Stimulated activated CD4-positive, alpha-beta T cell treated with anti-CD3 and anti-CD28 coated beads, Interleukin-4, amount 100 ng/mL, for 4 hours (primary cell): ENCODE results near the gene QRICH1.
A peak's percentile ranks its signal among the peaks of the same experiment; 100 is the strongest.

Source experiments
- DNase-seq, 2 experiments: peaks; one replicate each; pipeline ENCODE4 v3.0.0-alpha.2; 2020

QRICH1 gene

DNA sequence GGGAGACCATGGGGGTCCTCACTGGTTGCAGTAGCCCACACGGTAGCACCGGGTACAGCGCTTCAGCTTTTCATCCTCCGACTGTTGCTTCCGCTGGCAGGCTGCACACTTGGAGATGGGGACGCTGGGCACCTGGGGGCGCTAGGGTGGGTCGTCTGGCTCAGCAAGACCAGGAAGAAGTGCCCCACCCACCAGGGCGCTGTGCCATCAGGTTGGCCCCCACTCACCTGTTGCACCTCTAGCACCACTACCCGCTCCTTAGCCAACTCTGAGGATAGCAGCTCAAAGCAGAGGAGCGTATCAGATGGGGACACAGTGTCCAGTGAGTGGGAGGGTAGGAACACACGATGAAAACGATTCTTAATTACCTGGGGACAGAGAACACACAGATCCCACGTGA is 18.4 kb upstream of the QRICH1 start:
- no peak for DNase-seq

DNA sequence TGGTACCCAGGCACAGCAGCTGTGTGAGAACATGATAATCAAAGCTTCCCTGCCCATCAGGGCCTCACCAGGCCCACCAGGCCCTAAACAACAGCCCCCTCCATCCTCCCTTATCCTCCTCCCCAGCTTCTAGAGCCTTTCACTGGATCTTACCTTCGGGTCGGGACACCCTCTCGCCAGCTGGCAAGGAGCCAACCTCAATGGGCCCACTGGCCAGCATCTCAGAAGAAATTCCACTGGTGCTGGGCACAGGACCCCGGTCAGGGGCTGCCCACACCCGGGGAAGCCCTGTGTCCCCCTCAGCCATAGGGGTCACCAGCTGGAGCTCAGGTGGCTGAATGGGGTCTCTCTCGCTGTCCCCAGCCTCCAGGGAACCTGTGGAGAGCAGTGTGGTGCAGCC is 17.5 kb upstream of the QRICH1 start:
- DNase-seq = no peak

DNA sequence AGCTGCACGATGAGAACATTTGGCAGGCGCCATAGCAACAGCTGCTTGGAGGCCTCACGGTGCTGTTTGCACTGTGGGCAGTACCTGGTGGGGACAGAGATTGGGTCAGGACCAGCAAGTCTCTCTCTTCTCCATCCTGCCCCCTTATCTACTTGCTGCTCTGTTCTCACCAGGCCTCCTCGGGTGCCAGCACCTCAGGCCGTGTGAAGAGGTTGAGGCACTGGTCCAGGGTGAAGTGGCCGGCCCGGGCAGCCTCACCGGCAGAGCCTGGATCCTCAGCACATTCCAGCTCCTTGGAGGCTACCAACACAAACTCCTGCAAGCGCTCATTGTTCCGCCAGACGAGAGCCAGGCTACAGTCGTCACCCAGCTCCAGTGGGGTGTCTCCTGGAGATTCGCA is 16.9 kb upstream of the QRICH1 start:
- no peak for DNase-seq

DNA sequence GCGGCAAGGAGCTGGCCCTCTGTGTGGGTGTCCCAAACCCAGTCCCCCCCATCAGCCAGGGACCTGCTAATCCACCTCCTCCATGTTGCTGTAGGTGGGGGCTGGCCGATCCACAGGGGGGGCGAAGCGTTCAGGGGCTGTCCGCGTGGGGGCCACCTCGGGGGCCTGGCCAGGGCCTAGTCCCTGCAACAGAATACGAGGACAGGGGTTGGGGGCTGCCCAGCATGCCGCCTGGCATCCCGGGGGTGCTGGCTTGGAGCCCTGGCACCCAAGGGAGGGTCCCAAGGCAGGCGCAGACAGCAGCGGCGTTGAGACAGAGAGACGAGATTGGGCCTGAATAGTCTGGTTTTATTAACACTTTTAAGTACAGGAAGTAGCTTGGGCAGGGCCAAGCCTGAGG is 14.5 kb upstream of the QRICH1 start:
- no peak for DNase-seq

DNA sequence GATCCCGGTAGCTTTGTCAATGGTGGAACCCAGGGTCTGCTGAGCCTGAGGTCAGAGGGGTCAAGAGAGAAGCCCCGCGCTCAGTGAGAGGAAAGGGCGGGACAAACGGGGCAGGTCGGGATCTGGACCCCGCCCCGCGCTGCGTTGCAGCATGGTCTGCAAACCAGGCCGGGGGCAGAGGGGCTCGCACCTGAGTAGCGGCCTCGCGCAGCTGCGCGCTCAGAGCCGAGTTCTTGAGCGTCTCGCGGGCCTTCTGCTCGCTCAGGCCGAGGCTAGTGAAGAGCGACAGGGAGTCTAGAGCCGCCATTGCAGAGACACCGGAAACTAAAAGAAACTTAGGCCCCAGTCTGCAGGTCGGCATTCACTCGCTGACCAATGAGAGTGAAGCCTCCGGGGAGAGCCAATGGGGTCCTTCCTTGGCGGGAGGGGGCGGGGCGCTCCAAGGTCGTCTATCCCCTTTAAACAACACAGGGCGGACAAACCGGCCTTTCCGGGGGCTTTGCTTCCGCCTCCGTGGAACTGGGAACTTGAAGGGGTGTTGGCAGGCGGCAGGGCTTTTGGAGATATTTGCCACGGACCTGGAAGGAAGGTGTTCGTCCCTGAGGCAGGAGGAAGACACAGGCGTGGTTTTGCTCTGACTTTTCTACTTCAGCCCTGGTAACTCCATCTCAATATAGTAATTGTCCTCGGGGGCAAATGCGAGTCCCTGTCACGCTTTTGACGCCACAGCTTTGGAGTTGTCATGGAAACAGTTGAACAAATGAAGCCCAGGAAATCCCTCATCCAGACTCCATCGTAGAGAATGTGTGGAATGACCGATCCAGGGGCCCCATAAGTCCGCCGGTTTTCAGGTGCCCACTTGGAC is 10.8 kb upstream of the QRICH1 start, which contains the start of gene QARS1:
TSS of gene QARS1 (minus strand) at position 331 of the 865 bp plus-strand sequence. CDS start at position 307, 24 bp downstream.
- DNase-seq = peak; percentile 84

DNA sequence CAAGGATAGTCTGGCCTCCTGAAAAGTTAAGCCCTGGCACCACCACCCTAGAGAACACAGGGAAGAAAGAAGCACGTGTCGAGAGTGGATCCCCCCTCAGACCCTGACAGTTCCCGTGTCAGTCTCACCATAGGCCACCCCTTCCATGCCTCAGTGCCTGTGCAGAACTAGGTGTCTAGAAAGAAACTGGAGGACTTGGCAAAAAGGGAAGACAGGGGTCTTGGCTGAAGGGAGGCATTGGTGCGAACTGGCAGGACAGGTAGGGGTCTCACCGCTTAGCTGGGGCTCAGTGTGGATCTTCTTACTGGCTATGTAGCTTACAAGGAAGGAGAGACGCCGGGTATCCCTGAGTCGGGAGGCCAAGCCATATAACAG is 10.2 kb upstream of the QRICH1 start:
- DNase-seq = no peak

DNA sequence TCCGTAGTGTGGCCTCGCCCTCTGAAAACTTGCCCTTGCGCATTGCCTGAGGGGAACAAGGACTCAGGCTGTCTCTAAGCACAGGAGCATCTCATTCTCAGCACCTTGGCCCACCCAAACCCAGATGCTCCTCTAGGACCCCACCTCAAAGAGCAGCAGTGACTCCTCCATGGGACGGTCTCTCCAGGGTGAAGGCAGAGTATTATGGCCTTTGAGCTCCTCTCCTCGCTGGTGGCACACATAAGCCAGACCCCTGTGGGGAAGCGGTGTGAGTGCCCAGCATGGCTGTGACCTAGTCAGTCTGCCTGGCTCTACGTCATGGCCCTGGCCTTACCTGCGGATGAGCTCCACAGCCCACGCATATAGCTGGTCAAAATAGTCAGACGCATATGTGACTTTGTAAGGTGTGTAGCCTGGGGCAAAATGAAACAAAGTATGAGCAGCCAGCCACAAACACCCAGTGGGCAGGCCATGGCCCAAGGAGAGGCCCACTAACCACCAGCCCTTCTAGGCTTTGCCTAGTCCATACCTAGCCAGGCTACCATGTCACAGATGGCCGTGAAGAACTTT is 6.3 kb upstream of the QRICH1 start:
- DNase-seq = no peak

DNA sequence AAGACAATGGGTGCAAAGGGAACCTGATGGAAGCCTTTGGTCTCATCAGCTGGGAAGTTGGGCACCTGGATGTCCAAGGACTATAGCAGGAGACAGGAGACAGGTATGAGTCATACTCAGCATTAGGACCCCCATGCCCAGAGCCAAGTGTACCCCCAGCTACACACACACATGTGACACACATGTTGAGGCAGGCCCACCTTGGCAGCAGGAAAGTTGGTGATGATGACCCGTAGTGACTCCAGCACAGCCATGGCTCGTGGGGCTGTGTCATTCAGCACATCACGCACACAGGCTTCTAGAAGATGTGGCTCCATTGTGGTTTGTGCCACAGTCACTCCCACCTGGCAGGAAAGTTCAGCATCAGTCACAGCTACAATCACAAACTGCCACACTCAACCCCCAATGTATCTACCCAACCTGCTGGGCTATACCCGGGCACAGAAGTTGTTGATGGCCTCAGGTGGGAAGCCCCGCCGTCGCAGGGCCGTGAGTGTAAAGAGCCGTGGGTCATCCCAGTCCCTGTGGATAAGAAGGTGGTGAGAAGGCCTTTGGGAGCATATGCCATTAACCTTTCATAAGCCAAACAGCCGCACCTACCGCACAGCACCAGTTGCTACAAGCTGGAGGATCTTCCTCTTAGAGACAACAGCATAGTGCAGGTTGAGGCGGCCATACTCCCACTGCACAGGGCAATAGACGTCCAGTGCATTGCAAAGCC is 5.2 kb upstream of the QRICH1 start:
- no peak for DNase-seq

DNA sequence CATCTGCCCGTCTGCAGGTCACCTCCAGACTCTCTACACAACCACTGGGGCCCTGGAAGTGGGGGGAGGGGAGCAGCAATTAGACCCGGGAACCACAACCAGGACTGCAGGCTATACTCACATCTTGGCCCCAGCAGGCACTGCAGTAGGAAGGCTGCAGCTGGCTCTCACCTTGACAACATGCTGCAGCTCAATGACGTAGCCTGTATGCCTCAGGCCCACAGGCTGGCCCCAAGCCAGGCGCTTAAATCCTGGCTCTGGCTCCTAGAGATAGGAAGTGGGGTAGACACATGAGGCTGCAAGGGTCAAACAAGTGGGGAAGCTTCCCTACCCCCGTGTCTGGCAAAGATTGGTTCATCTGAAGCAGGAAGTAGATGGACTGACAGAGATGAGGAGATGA is 4.6 kb upstream of the QRICH1 start:
- no peak for DNase-seq

DNA sequence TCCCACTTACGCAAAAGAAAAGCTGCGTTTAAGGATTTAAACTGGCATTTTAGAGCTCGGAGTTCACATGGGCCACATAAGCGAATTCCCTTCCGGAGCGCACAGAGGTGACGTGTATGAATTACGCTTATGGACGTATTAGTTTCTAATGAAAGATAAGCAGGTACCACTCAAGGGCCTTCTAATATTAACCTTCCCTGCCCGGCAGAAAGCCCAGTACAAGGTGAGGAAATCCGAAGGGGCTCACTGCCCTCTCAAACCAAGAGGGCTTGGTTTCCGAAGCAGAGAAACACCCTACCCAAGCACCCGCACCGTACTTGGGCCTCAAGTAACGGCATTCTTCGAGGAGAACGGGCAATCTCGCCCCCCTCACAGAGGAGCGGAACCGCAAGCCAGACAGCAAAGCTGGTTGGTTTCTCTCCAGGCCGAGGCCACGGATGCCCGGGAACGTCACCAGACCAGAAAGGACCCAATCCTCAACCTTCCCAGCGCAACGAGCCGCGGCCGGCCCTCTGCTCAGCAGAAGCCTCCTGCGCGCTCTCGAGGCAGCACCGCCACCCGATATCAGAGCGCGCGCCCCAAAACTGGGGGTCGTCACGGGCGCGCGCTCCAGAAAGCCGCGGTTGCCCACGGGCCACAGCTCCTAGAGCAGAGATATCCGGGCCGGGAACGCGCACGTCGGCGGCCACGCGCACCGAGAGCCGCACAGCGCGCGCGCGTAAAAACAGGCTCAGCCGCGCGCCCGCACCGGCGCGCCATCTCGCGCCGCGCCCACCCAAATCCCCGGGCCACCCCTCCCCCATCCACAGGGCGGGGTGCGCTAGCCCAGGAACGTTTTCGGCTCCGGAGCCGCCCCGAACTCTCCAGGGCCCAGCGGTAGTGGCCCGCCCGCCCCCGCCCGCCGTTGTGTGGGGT is 676 bp downstream of the QRICH1 start:
- DNase-seq = peak; percentile 73 to 82

DNA sequence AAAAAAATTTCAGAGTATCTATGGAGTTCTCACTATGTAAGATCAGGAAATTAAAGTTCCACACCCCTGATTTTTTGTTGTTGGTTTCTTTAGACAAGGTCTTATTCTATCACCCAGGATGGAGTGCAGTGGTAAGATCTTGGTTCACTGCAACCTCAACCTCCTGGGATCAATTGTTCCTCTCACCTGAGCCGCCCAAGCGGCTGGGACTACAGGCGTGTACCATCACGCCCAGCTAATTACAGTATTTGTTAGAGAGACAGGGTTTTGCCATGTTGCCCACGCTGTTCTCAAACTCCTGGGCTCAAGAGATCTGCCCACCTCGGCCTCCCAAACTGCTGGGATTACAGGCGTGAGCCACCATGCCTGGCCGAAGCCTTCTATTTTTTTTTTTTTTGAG is 12.4 kb downstream of the QRICH1 start:
- DNase-seq = no peak

DNA sequence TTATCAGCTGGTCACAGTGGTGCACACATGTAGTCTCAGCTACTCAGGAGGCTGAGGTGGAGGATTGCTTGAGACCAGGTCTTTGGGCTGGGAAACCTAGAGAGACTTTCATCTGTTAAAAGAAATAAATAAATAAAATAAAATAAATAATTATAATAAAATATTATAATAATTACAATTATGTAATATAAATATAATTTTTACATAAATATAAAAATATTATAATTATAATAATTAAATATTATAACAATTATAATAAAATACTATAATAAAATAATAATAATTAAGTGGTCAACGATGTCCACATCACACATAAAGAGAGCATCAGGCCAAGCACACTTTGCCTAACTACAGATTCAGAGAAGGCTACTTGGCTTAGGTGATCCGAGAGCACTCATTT is 14.6 kb downstream of the QRICH1 start:
- DNase-seq = no peak

DNA sequence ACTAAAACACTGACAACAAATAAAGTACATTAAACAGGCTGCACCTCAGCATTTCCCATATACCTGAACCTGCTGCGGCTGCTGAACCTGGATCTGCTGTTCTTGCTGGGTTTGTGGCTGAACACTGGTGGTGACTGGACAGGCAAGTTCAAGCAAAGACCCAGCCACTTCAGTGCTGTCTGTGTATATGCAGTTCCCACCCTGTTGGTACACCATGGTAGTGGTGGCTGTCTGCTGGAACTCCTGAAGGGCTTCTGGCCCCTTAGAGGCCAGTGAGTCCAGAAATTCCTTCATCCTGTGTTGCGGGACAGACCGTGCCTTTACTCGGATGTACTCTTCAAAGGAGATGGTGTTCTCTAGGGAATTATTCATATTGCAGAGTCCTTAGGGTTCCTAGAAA is 17.2 kb downstream of the QRICH1 start:
- no peak for DNase-seq

DNA sequence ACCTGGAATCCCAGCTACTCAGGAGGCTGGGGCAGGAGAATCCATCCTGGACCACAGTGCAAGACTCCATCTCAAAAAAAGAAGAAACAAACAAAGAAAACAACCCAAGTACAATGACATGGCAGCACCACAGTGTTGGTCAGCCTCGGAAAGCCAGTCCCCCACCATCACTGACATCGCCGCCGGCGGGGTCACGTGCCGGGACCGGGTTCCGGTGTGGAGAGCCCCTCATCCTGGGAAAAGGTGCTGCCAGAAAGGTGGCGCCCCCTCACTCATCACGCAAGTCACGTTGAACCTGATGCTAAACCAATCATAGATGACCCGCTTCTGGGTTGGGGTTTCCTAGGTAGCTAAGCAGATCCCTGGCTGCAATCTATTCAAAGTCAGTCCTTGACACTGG is 17.8 kb downstream of the QRICH1 start:
- DNase-seq = no peak

DNA sequence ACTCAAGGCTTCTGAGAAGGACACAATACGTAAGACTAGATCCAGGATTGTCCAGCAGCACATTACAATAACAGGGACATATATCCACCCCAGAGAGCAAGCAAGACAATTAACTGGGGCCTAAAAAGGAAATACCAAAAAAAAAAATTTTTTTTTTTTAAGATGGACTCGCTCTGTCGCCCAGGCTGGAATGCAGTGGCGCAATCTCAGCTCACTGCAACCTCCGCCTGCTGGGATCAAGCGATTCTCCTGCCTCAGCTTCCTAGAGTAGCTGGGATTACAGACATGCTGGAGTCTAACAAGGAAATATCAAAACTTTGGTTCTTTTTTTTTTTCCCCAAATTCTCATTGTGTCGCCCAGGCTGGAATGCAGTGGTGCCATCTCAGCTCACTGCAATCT is 35.9 kb downstream of the QRICH1 start:
- DNase-seq = no peak

DNA sequence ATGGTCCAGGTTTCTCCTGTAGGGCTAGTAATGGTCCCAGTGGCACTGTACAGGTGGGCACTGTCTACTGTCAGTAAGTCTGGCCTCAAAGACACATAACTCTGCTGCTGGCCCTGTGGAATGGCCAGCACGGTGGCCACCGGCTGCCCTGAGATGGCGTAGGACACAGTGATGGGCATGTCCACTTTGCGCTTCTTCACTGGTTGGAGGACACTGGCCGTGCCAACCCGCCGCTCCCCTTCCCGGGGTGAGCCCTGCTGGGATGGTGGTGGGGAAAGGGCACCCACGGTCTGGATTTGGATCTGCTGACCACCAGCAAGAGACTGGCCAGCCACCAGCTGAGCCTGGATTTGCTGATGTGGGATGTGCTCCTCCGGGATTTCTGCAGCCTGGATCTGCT is 36.6 kb downstream of the QRICH1 start:
- no peak for DNase-seq

DNA sequence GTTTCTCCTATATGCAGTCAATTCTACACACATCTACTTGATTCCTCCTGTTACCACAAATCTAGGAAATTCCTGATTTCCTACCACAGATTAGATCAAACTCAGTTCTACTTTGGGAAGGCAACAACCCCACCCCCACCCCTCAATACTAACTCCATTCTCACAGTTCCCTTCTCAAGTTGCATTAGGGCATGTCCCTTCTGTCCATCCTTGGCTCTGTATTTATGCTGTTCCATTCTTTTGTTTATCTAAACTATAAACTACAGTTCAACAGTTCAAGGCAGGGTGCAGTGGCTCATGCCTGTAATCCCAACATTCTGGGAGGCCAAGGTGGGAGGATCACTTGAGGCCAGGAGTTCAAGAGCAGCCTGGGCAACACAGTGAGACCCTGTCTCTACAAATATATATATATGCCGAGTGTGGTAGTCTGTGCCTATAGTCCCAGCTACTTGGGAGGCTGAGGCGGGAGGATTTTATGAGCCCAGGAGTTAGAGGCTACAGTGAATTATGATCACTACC is 39.5 kb downstream of the QRICH1 start:
- no peak for DNase-seq

DNA sequence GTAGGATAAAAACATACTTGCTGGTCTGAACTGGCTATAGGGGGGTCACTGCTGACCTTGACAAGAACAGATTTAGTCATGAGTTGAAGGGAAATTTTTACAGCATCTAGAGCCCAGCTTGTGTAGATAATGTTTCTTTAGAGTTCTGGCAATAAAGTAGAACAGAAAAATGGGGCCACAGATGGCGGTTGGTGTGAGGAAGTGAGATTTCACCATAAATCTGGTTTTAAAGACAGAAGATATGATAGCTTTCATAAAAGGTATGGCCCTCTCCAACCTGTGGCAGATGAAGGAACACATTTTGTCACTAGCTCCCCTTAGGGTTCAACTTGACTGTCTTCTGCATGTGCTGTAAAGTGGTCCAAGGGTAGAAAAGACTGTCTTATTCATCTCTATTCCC is 40.3 kb downstream of the QRICH1 start:
- DNase-seq = no peak

DNA sequence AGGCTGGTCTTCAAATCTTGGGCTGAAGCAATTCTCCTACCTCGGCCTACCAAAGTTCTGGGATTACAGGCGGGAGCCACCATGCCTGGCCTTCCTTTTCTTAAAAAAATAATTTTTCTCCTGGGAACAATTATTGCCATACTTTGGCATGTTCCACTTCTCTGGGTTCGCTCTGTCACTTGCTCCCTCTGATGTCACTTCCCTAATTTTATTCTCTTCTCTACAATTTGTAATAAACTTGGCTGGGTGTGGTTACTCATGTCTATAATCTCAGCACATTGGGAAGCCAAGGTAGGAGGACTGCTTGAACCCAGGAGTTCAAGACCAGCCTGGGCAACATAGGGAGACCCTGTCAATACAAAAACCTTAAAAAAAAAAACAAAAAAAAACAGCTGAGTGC is 58.6 kb downstream of the QRICH1 start:
- DNase-seq = no peak

DNA sequence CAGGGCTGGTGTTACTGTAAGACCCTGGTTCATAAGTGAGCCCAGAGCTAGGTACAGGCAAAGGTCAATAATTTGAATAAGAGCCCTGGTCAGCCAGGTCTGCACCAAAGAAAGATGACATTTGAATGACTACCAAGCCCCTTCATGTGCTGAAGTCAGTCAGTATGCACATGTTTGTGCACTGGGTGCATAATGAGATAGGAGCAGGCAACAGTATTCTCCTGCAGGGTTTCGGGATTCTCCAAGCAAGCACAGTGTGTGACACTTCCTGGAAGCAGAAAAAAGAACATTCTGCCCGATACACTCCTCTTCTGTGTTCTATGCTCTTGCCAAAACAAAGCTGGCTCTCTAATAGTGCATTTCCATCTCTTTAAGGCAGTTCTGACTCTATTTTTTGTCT is 59.2 kb downstream of the QRICH1 start:
- no peak for DNase-seq

DNA sequence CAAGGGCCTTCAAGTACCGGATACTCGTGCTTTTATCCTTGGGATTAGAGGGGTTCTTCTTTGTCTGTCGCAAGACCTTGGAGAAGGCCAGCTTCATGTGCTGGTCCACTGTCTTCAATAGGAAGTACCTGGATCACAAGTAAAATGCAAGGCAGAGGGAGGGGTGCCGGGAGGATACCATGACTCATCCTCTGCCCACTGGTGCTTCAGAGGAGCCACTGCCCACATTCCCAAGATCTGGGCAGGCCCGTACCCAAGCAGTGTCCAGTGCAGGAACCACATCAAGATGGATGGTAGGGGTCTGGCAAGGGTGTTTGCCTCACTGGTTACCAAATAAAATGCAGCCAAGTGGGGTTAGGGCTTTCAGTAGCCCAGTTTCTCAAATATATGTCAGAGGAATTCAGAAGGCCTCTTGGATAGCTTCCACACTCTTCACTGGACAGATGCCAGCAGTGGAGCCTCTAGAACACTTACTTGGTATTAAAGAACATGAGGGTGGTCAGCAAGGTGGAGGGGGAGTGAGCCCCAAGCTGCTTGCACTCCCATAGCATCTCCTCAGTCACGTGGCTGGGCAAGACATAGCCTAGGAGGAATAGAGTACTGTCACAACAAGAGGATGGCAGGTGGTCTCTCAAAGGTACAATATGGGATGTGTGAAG is 61.1 kb downstream of the QRICH1 start:
- no peak for DNase-seq

DNA sequence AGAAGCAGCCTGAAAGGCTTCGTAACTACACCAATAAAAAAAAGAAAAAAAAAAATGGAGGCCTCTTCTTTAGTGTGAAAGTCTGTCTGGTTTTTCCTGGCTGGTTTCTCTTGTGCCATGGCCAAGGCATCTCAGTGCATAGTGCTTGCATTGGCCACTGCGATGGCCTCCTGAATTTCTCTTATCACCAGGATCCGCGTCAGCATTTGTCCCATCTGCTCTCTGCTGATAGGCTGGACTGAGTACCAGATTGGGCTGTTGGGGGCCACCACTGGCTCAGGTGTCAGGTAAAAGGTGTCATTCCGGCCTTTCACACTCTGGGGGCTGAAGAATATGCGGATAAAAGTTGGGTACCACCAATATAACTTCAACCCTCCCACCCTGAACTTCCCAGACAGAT is 63.5 kb downstream of the QRICH1 start:
- no peak for DNase-seq
